ENCODE data around the gene RAB27B. TPM values are rescaled to one million over a fixed set of nuclear protein-coding genes. Genes with fewer than 3 reads are reported as not detected.

The RAB27B gene
- total RNA-seq, 4 donors from 2014 or later, result 0.02 to 0.20 (median 0.05) TPM; not detected in 1

DNA sequence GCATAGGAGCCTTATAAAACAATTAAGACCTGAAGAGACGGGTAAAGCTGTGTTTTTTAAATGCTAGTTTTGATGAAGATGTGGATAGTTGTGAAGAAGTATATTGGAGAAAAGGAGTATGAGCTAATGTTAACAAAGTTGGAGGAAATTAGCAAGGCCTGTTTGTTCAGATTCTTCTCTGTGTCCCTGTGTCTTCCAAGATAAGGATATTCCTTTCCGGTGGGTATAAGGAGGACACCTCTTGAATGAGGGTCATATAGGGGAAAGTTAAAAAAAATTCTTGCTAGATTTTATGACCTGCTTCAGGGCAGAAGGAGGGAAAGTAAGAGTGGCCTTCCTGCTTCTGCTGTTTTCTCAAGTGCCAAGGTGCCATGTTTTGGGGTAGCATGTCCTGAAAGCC, 72.0 kb downstream of the RAB27B start:
- no peaks in the 10 kb centered on the region for H3K9me3 ChIP-seq
- TF ChIP-seq CTCF (IDR thresholded peaks at IDR 0.05 in 4 of 5, conservative IDR thresholded peaks at IDR 0.05 in 1 of 5) (no peak), POLR2A (IDR thresholded peaks at IDR 0.05) (no peak)
- in situ Hi-C loops (cut with MboI; ENCODE audit: low sequenced_read_pairs in 4 of 4) (no loop called here), intact Hi-C loops (cut with DNase I; ENCODE audit: low total_unique reads) (no loop called here)
- H3K4me3 ChIP-seq, result no peak overlapping the region
- ATAC-seq (no peak), DNase-seq (no peak)
- no peak overlapping the region for H3K27ac ChIP-seq
- H3K4me1 ChIP-seq, result no peaks in the 10 kb centered on the region
- H3K27me3 ChIP-seq, result no peaks in the 10 kb centered on the region
- H3K36me3 ChIP-seq, result no peaks in the 10 kb centered on the region

GRCh38 chr18:54904581-54904980, 76.3 kb downstream of the RAB27B start:
- no peak for TF ChIP-seq CTCF (IDR thresholded peaks at IDR 0.05 in 4 of 5, conservative IDR thresholded peaks at IDR 0.05 in 1 of 5)
- no peak for TF ChIP-seq POLR2A (IDR thresholded peaks at IDR 0.05)

GRCh38 chr18:54905629-54906028, 77.4 kb downstream of the RAB27B start:
- DNase-seq (no peak), ATAC-seq (no peak)
- intact Hi-C loops (cut with DNase I; ENCODE audit: low total_unique reads), result no loop called here
- H3K36me3 ChIP-seq, result no peaks in the 10 kb centered on the region
- H3K27ac ChIP-seq, result no peak overlapping the region
- H3K4me1 ChIP-seq, result no peaks in the 10 kb centered on the region
- no peak overlapping the region for H3K4me3 ChIP-seq
- H3K9me3 ChIP-seq, result no peaks in the 10 kb centered on the region
- in situ Hi-C loops (cut with MboI; ENCODE audit: low sequenced_read_pairs in 4 of 4), result no loop called here
- TF ChIP-seq POLR2A (IDR thresholded peaks at IDR 0.05) (no peak), CTCF (IDR thresholded peaks at IDR 0.05 in 4 of 5, conservative IDR thresholded peaks at IDR 0.05 in 1 of 5) (no peak)
- H3K27me3 ChIP-seq, result no peaks in the 10 kb centered on the region

More at GRCh38 chr18:54904581-54904980, 76.3 kb downstream of the RAB27B start:
- Histone ChIP-seq H3K36me3 (no peaks in the 10 kb centered on the region), H3K27me3 (no peaks in the 10 kb centered on the region), H3K27ac (no peak overlapping the region), H3K4me3 (no peak overlapping the region), H3K4me1 (no peaks in the 10 kb centered on the region), H3K9me3 (no peaks in the 10 kb centered on the region)
- in situ Hi-C loops (cut with MboI; ENCODE audit: low sequenced_read_pairs in 4 of 4) (no loop called here), intact Hi-C loops (cut with DNase I; ENCODE audit: low total_unique reads) (no loop called here)
- ATAC-seq (no peak), DNase-seq (no peak)

- H3K9me3 ChIP-seq, result no peaks in the 10 kb centered on the region
- no peak overlapping the region for H3K27ac ChIP-seq
- no peak overlapping the region for H3K4me3 ChIP-seq
- intact Hi-C loops (cut with DNase I; ENCODE audit: low total_unique reads), result no loop called here
- TF ChIP-seq CTCF (IDR thresholded peaks at IDR 0.05 in 4 of 5, conservative IDR thresholded peaks at IDR 0.05 in 1 of 5) (no peak), POLR2A (IDR thresholded peaks at IDR 0.05) (no peak)
- DNase-seq (no peak), ATAC-seq (no peak)
- no peaks in the 10 kb centered on the region for H3K36me3 ChIP-seq
- H3K27me3 ChIP-seq, result no peaks in the 10 kb centered on the region
- in situ Hi-C loops (cut with MboI; ENCODE audit: low sequenced_read_pairs in 4 of 4), result no loop called here
- no peaks in the 10 kb centered on the region for H3K4me1 ChIP-seq
Observed at GRCh38 chr18:54906331-54907185, 78.3 kb downstream of the RAB27B start.
